Esophagus muscularis mucosa (tissue), 4 donors: ENCODE results near the gene NDUFAF4.

ENCODE experiments used
- EP300 ChIP-seq: sonication (generic); formaldehyde crosslinking; IDR thresholded peaks from one replicate; pipeline ENCODE4 v1.6.1; 2017; ENCODE audit warnings: antibody characterized with exemption
- POLR2A ChIP-seq: fragments of 450-650 bp; IDR thresholded peaks from one replicate; pipeline ENCODE4 v1.6.1; 2017; ENCODE audit warnings: antibody characterized with exemption, moderate library complexity, mild to moderate bottlenecking, low read depth
- POLR2AphosphoS5 ChIP-seq, 2 donors: sonication (generic); formaldehyde crosslinking; IDR thresholded peaks; one replicate each; pipeline ENCODE4 v1.6.1; 2017; ENCODE audit warnings: antibody characterized with exemption in 2 of 2
- TF ChIP-seq, protein P1 (sequence below), 3 experiments: fragments of 200-600 bp in 2 of 3; fragments of 450-650 bp in 1 of 3; sonication (generic) in 2 of 3; IDR thresholded peaks; one replicate each; pipeline ENCODE4 v1.5.1; 2017 to 2019; ENCODE audit warnings: antibody characterized with exemption in 3 of 3, mild to moderate bottlenecking in 2 of 3, moderate library complexity in 1 of 3

DNA sequence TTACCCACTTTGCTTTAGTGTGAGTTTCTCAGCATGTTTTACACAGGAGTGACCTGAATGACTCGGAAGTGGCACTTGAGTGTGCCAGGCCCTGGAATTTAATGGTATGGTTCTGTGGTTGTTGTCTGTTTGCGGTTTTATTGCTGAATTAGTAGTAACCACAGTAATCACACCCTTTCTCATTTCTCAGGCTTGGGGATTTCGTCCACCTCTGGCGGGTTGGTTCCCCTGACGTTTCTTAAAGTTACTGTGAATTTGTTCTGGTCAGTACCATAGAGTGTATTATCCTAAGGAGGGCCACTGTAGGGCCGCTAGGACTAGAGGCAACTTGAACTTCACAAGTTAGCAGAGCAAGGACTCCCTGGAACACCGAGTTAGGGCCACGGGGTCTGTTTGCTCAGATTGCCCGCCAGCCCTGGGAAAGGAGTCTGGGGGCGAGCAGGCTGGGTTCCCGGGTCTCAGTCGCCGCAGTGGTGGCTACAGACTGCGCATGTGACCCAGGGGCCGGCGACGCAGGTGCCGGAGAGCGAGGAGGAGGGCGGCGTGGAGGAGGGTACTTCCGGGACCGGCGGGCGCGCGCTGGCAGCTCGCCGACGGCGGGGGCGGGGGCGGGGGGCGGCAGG lies 26.3 kb upstream of the NDUFAF4 start:
- TF ChIP-seq, protein P1, sequence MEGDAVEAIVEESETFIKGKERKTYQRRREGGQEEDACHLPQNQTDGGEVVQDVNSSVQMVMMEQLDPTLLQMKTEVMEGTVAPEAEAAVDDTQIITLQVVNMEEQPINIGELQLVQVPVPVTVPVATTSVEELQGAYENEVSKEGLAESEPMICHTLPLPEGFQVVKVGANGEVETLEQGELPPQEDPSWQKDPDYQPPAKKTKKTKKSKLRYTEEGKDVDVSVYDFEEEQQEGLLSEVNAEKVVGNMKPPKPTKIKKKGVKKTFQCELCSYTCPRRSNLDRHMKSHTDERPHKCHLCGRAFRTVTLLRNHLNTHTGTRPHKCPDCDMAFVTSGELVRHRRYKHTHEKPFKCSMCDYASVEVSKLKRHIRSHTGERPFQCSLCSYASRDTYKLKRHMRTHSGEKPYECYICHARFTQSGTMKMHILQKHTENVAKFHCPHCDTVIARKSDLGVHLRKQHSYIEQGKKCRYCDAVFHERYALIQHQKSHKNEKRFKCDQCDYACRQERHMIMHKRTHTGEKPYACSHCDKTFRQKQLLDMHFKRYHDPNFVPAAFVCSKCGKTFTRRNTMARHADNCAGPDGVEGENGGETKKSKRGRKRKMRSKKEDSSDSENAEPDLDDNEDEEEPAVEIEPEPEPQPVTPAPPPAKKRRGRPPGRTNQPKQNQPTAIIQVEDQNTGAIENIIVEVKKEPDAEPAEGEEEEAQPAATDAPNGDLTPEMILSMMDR (IDR thresholded peaks at IDR 0.05) = no peak
- no peak for TF ChIP-seq POLR2A
- TF ChIP-seq EP300 = no peak
- no peak for TF ChIP-seq POLR2AphosphoS5 (IDR thresholded peaks at IDR 0.05)
